Right atrium auricular region (tissue), 2 donors: ENCODE data around the gene ADAMTS2. TPM values are rescaled to one million over a fixed set of nuclear protein-coding genes. Genes with fewer than 3 reads are reported as not detected.

Experiments used
- DNase-seq: peaks from one replicate; pipeline ENCODE4 v3.0.0-alpha.2; 2019; ENCODE audit warnings: low spot score
- H3K27ac ChIP-seq, 2 donors: fragments of 200-600 bp; sonication (generic); 1 replicate in 1 of 2; 2 replicates in 1 of 2; pipeline ENCODE4 v1.5.1; 2016 to 2019
- H3K27me3 ChIP-seq, 2 donors: fragments of 200-600 bp; sonication (generic); one replicate each; pipeline versions ENCODE4 v1.5.1 to v1.6.0; 2017 to 2019
- H3K36me3 ChIP-seq: fragments of 200-600 bp; sonication (generic); one replicate; pipeline ENCODE4 v1.5.1; 2016
- H3K4me1 ChIP-seq, 2 donors: fragments of 200-600 bp; sonication (generic); one replicate each; pipeline versions ENCODE4 v1.5.1 to v1.6.0; 2017 to 2019
- H3K4me3 ChIP-seq, 2 donors: fragments of 200-600 bp; sonication (generic); 1 replicate in 1 of 2; 2 replicates in 1 of 2; pipeline ENCODE4 v1.5.1; 2017 to 2019; ENCODE audit warnings: mild to moderate bottlenecking in 1 of 2, moderate library complexity in 1 of 2
- H3K9me3 ChIP-seq, 2 donors: fragments of 200-600 bp; sonication (generic); one replicate each; pipeline ENCODE4 v1.5.1; 2019
- CTCF ChIP-seq, 2 donors: fragments of 200-600 bp; sonication (generic); IDR thresholded peaks; one replicate each; pipeline ENCODE4 v1.5.1; 2019; ENCODE audit warnings: antibody characterized with exemption in 2 of 2
- total RNA-seq, 2 donors: library from RNA; depleted of rRNA; stranded (reverse); fragments of >200 nt; gene quantifications; one replicate each; pipeline ENCODE4 v1.1.0, GENCODE V29; 2016

Gene ADAMTS2
- total RNA-seq, 2 donors from 2014 or later, result 13.6 to 13.7 TPM

- H3K36me3 ChIP-seq, result no peaks in the 10 kb centered on the region
- no peaks in the 10 kb centered on the region for H3K27me3 ChIP-seq
- TF ChIP-seq CTCF (IDR thresholded peaks at IDR 0.05), result no peak
- no peaks in the 10 kb centered on the region for H3K9me3 ChIP-seq
- H3K27ac ChIP-seq, result no peak overlapping the region
- no peak for DNase-seq
- H3K4me3 ChIP-seq, result no peak overlapping the region
- H3K4me1 ChIP-seq, result no peaks in the 10 kb centered on the region
Observed at GRCh38 chr5:179130101-179130681, 215.1 kb downstream of the ADAMTS2 start.

- no peak overlapping the region for H3K27ac ChIP-seq
- no peaks in the 10 kb centered on the region for H3K27me3 ChIP-seq
- H3K36me3 ChIP-seq, result no peaks in the 10 kb centered on the region
- TF ChIP-seq CTCF (IDR thresholded peaks at IDR 0.05), result no peak
- no peaks in the 10 kb centered on the region for H3K4me1 ChIP-seq
- no peak for DNase-seq
- no peak overlapping the region for H3K4me3 ChIP-seq
- H3K9me3 ChIP-seq, result no peaks in the 10 kb centered on the region
Observed at GRCh38 chr5:179129607-179130071, 215.6 kb downstream of the ADAMTS2 start.

GRCh38 chr5:179128976-179129375, 216.3 kb downstream of the ADAMTS2 start:
- H3K4me1 ChIP-seq, result no peaks in the 10 kb centered on the region
- no peak for DNase-seq
- H3K36me3 ChIP-seq, result no peaks in the 10 kb centered on the region
- H3K9me3 ChIP-seq, result no peaks in the 10 kb centered on the region
- no peak overlapping the region for H3K27ac ChIP-seq
- H3K4me3 ChIP-seq, result no peak overlapping the region
- no peak for TF ChIP-seq CTCF (IDR thresholded peaks at IDR 0.05)
- no peaks in the 10 kb centered on the region for H3K27me3 ChIP-seq

- H3K27ac ChIP-seq, result no peak overlapping the region
- no peaks in the 10 kb centered on the region for H3K4me1 ChIP-seq
- H3K36me3 ChIP-seq, result no peaks in the 10 kb centered on the region
- no peak for DNase-seq
- TF ChIP-seq CTCF (IDR thresholded peaks at IDR 0.05), result no peak
- no peak overlapping the region for H3K4me3 ChIP-seq
- H3K9me3 ChIP-seq, result no peaks in the 10 kb centered on the region
- H3K27me3 ChIP-seq, result no peaks in the 10 kb centered on the region
Observed at GRCh38 chr5:179128041-179128365, 217.3 kb downstream of the ADAMTS2 start.

GRCh38 chr5:179127136-179128040, 217.9 kb downstream of the ADAMTS2 start:
- Histone ChIP-seq H3K4me3 (no peak overlapping the region), H3K27ac (no peak overlapping the region), H3K9me3 (no peaks in the 10 kb centered on the region), H3K27me3 (no peaks in the 10 kb centered on the region), H3K4me1 (no peaks in the 10 kb centered on the region), H3K36me3 (no peaks in the 10 kb centered on the region)
- no peak for TF ChIP-seq CTCF (IDR thresholded peaks at IDR 0.05)
- DNase-seq, result no peak
